Esophagus muscularis mucosa (tissue), 4 donors: ENCODE measurements around the gene TFRC.

Experiments
- EP300 ChIP-seq: sonication (generic); formaldehyde crosslinking; IDR thresholded peaks from one replicate; pipeline ENCODE4 v1.6.1; 2017; ENCODE audit warnings: antibody characterized with exemption
- POLR2A ChIP-seq: fragments of 450-650 bp; IDR thresholded peaks from one replicate; pipeline ENCODE4 v1.6.1; 2017; ENCODE audit warnings: antibody characterized with exemption, moderate library complexity, mild to moderate bottlenecking, low read depth
- POLR2AphosphoS5 ChIP-seq, 2 donors: sonication (generic); formaldehyde crosslinking; IDR thresholded peaks; one replicate each; pipeline ENCODE4 v1.6.1; 2017; ENCODE audit warnings: antibody characterized with exemption in 2 of 2
- TF ChIP-seq, protein P1 (sequence below), 3 experiments: fragments of 200-600 bp in 2 of 3; fragments of 450-650 bp in 1 of 3; sonication (generic) in 2 of 3; IDR thresholded peaks; one replicate each; pipeline ENCODE4 v1.5.1; 2017 to 2019; ENCODE audit warnings: antibody characterized with exemption in 3 of 3, mild to moderate bottlenecking in 2 of 3, moderate library complexity in 1 of 3

- peak in 1 of 2 donors; percentile 5 for TF ChIP-seq POLR2AphosphoS5 (IDR thresholded peaks at IDR 0.05)
- TF ChIP-seq, protein P1, sequence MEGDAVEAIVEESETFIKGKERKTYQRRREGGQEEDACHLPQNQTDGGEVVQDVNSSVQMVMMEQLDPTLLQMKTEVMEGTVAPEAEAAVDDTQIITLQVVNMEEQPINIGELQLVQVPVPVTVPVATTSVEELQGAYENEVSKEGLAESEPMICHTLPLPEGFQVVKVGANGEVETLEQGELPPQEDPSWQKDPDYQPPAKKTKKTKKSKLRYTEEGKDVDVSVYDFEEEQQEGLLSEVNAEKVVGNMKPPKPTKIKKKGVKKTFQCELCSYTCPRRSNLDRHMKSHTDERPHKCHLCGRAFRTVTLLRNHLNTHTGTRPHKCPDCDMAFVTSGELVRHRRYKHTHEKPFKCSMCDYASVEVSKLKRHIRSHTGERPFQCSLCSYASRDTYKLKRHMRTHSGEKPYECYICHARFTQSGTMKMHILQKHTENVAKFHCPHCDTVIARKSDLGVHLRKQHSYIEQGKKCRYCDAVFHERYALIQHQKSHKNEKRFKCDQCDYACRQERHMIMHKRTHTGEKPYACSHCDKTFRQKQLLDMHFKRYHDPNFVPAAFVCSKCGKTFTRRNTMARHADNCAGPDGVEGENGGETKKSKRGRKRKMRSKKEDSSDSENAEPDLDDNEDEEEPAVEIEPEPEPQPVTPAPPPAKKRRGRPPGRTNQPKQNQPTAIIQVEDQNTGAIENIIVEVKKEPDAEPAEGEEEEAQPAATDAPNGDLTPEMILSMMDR (IDR thresholded peaks at IDR 0.05): no peak
- TF ChIP-seq EP300: no peak
- TF ChIP-seq POLR2A: no peak
Observed at GRCh38 chr3:196120291-196120951, 38.5 kb upstream of the TFRC start.
